Measurements from ENCODE around the gene TRIM63. TPM values are rescaled to one million over a fixed set of nuclear protein-coding genes. Genes with fewer than 3 reads are reported as not detected.

TRIM63 gene
- total RNA-seq, 2 donors from 2014 or later: not detected

GRCh38 chr1:26077524-26077923 lies 10.1 kb upstream of the TRIM63 start:
- no peak for TF ChIP-seq CTCF (conservative IDR thresholded peaks at IDR 0.05)
- H3K36me3 ChIP-seq (ENCODE audit: control insufficient read depth, insufficient read depth, low read length): no peaks in the 10 kb centered on the region
- no peak overlapping the region for H3K9ac ChIP-seq (ENCODE audit: extremely low read depth, low read length, poor library complexity, severe bottlenecking)
- Mint-ChIP-seq H3K27ac (no peak overlapping the region), H3K27me3 (ENCODE audit: insufficient read depth) (no peaks in the 10 kb centered on the region), H3K4me1 (peaks cover 28% of the 10 kb centered on the region), H3K4me3 (no peak overlapping the region), H3K36me3 (ENCODE audit: low read depth) (no peaks in the 10 kb centered on the region), H3K9me3 (no peaks in the 10 kb centered on the region)
- H3K4me1 ChIP-seq (ENCODE audit: control insufficient read depth, insufficient read depth, low read length): peaks cover 7% of the 10 kb centered on the region
- no peaks in the 10 kb centered on the region for H3K27me3 ChIP-seq (ENCODE audit: control insufficient read depth, insufficient read depth, low read length, poor library complexity, severe bottlenecking)
- DNase-seq: no peak
- no peak overlapping the region for H3K27ac ChIP-seq (ENCODE audit: low read depth, low read length)
- WGBS, 2 experiments (ENCODE audit: insufficient coverage in 1 of 2, insufficient read length in 1 of 2): 100% methylated on average over 1 of the region's 1 CpG; no CpG with 5 or more reads in 1 of the 2 experiments
- H3K9me3 ChIP-seq (ENCODE audit: control insufficient read depth, low read length): no peaks in the 10 kb centered on the region
- H3K4me3 ChIP-seq (ENCODE audit: low read length): no peak overlapping the region

- Mint-ChIP-seq H3K27ac (no peak overlapping the region), H3K27me3 (ENCODE audit: insufficient read depth) (no peaks in the 10 kb centered on the region), H3K4me3 (no peak overlapping the region)
Observed at GRCh38 chr1:26075421-26076144, 8.2 kb upstream of the TRIM63 start.

GRCh38 chr1:26072305-26072704 lies 4.9 kb upstream of the TRIM63 start:
- no peak overlapping the region for H3K9ac ChIP-seq (ENCODE audit: extremely low read depth, low read length, poor library complexity, severe bottlenecking)
- no peaks in the 10 kb centered on the region for H3K27me3 ChIP-seq (ENCODE audit: control insufficient read depth, insufficient read depth, low read length, poor library complexity, severe bottlenecking)
- H3K4me1 ChIP-seq (ENCODE audit: control insufficient read depth, insufficient read depth, low read length): no peaks in the 10 kb centered on the region
- no peaks in the 10 kb centered on the region for H3K27me3 Mint-ChIP-seq (ENCODE audit: insufficient read depth)
- no peaks in the 10 kb centered on the region for H3K36me3 Mint-ChIP-seq (ENCODE audit: low read depth)
- no peak overlapping the region for H3K4me3 Mint-ChIP-seq
- H3K9me3 Mint-ChIP-seq: no peaks in the 10 kb centered on the region
- H3K27ac ChIP-seq (ENCODE audit: low read depth, low read length): no peak overlapping the region
- WGBS, 2 experiments (ENCODE audit: insufficient coverage in 1 of 2, insufficient read length in 1 of 2): 91 to 93% methylated on average over 6 of the region's 6 CpGs
- H3K27ac Mint-ChIP-seq: no peak overlapping the region
- peaks cover 3% of the 10 kb centered on the region for H3K4me1 Mint-ChIP-seq
- no peak for DNase-seq
- no peak overlapping the region for H3K4me3 ChIP-seq (ENCODE audit: low read length)
- no peaks in the 10 kb centered on the region for H3K9me3 ChIP-seq (ENCODE audit: control insufficient read depth, low read length)
- no peaks in the 10 kb centered on the region for H3K36me3 ChIP-seq (ENCODE audit: control insufficient read depth, insufficient read depth, low read length)
- no peak for TF ChIP-seq CTCF (conservative IDR thresholded peaks at IDR 0.05)

More at GRCh38 chr1:26075421-26076144, 8.2 kb upstream of the TRIM63 start:
- Histone ChIP-seq H3K4me1 (ENCODE audit: control insufficient read depth, insufficient read depth, low read length) (peaks cover 7% of the 10 kb centered on the region), H3K4me3 (ENCODE audit: low read length) (no peak overlapping the region), H3K9me3 (ENCODE audit: control insufficient read depth, low read length) (no peaks in the 10 kb centered on the region), H3K36me3 (ENCODE audit: control insufficient read depth, insufficient read depth, low read length) (no peaks in the 10 kb centered on the region), H3K27me3 (ENCODE audit: control insufficient read depth, insufficient read depth, low read length, poor library complexity, severe bottlenecking) (no peaks in the 10 kb centered on the region), H3K27ac (ENCODE audit: low read depth, low read length) (no peak overlapping the region), H3K9ac (ENCODE audit: extremely low read depth, low read length, poor library complexity, severe bottlenecking) (no peak overlapping the region)
- Mint-ChIP-seq H3K4me1 (peaks cover 23% of the 10 kb centered on the region), H3K9me3 (no peaks in the 10 kb centered on the region), H3K36me3 (ENCODE audit: low read depth) (no peaks in the 10 kb centered on the region)
- no peak for TF ChIP-seq CTCF (conservative IDR thresholded peaks at IDR 0.05)
- DNase-seq: no peak
- WGBS, 2 experiments (ENCODE audit: insufficient coverage in 1 of 2, insufficient read length in 1 of 2): 90 to 94% methylated on average over 2 to 3 of the region's 3 CpGs

All from endodermal cell (in vitro differentiated cells).